ENCODE results near the gene WNT2.

WNT2 gene

GRCh38 chr7:117238937-117239336 lies 83.9 kb downstream of the WNT2 start:
- no peak for DNase-seq (ENCODE audit: low read depth)
- H3K4me3 ChIP-seq (ENCODE audit: low read depth, low read length), result no peak overlapping the region
- no peak for TF ChIP-seq CTCF (conservative IDR thresholded peaks at IDR 0.05; ENCODE audit: low read depth, low read length)

GRCh38 chr7:117238472-117238871 lies 84.4 kb downstream of the WNT2 start:
- no peak for DNase-seq (ENCODE audit: low read depth)
- no peak overlapping the region for H3K4me3 ChIP-seq (ENCODE audit: low read depth, low read length)
- TF ChIP-seq CTCF (conservative IDR thresholded peaks at IDR 0.05; ENCODE audit: low read depth, low read length), result no peak

GRCh38 chr7:117237646-117238045 lies 85.2 kb downstream of the WNT2 start:
- no peak for TF ChIP-seq CTCF (conservative IDR thresholded peaks at IDR 0.05; ENCODE audit: low read depth, low read length)
- DNase-seq (ENCODE audit: low read depth), result no peak

GRCh38 chr7:117231047-117231359 lies 91.9 kb downstream of the WNT2 start:
- no peak overlapping the region for H3K4me3 ChIP-seq (ENCODE audit: low read depth, low read length)
- DNase-seq (ENCODE audit: low read depth), result peak; percentile 18
- no peak for TF ChIP-seq CTCF (conservative IDR thresholded peaks at IDR 0.05; ENCODE audit: low read depth, low read length)

More at GRCh38 chr7:117237646-117238045, 85.2 kb downstream of the WNT2 start:
- no peak overlapping the region for H3K4me3 ChIP-seq (ENCODE audit: low read depth, low read length)

GRCh38 chr7:117230276-117231046 lies 92.4 kb downstream of the WNT2 start:
- no peak for TF ChIP-seq CTCF (conservative IDR thresholded peaks at IDR 0.05; ENCODE audit: low read depth, low read length)
- peak; percentile 95 for DNase-seq (ENCODE audit: low read depth)
- no peak overlapping the region for H3K4me3 ChIP-seq (ENCODE audit: low read depth, low read length)

- no peak for TF ChIP-seq CTCF (conservative IDR thresholded peaks at IDR 0.05; ENCODE audit: low read depth, low read length)
- peak; percentile 73 for DNase-seq (ENCODE audit: low read depth)
- H3K4me3 ChIP-seq (ENCODE audit: low read depth, low read length), result no peak overlapping the region
Observed at GRCh38 chr7:117229350-117229749, 93.5 kb downstream of the WNT2 start.

GRCh38 chr7:117227091-117227490 lies 95.8 kb downstream of the WNT2 start:
- H3K4me3 ChIP-seq (ENCODE audit: low read depth, low read length), result no peak overlapping the region
- peak; percentile 75 for DNase-seq (ENCODE audit: low read depth)
- TF ChIP-seq CTCF (conservative IDR thresholded peaks at IDR 0.05; ENCODE audit: low read depth, low read length), result no peak

All from choroid plexus epithelial cell (primary cell).